ENCODE results near the gene MYH6. TPM values are rescaled to one million over a fixed set of nuclear protein-coding genes. Genes with fewer than 3 reads are reported as not detected.

MYH6 gene
- total RNA-seq, 1 experiment from 2014 or later: not detected

GRCh38 chr14:23352506-23353432 lies 55.3 kb downstream of the MYH6 start, which contains the start of gene SLC22A17:
TSS of gene SLC22A17 (minus strand) at chr14:23352887.
- Histone ChIP-seq H3K9me3 (ENCODE audit: control insufficient read depth, insufficient read depth, low read depth, low read length) (no peaks in the 10 kb centered on the region), H3K27ac (ENCODE audit: low read length) (no peak within 1 kb of the TSS), H3K27me3 (ENCODE audit: control insufficient read depth, insufficient read depth, low read length) (peaks cover 11% of the 10 kb centered on the region), H3K4me3 (ENCODE audit: low read depth in 2 of 2, low read length in 2 of 2) (peak within 1 kb of the TSS; percentile 37 to 47), H3K36me3 (ENCODE audit: control insufficient read depth, insufficient read depth, low read length) (no peaks in the 10 kb centered on the region), H3K4me1 (ENCODE audit: control insufficient read depth, insufficient read depth, low read length) (no peaks in the 10 kb centered on the region)
- intact Hi-C loops (cut with micrococcal nuclease; ENCODE audit: unreplicated experiment): no loop called here
- DNase-seq (ENCODE audit: low read depth, low spot score) (no peak), ATAC-seq (peak; percentile 89)
- in situ Hi-C loops (cut with HindIII; ENCODE audit: low pct_unique_long_range_greater_than_20kb, low sequenced_read_pairs): no loop called here
- POLR2A ChIA-PET: no interaction called here
- no TSS peak for BruUV-seq (replicated peaks)
- TF ChIP-seq TCF7L2 (IDR thresholded peaks at IDR 0.05; ENCODE audit: low read depth, low read length): no peak
- TF ChIP-seq CTCF (IDR thresholded peaks at IDR 0.05): 0 out of 2 replicates have a peak, but pooled peaks have one; percentile 7
- CTCF ChIA-PET: interaction anchor here (0.7 kb wide), 1 partner anchor 11 kb away, joined by 14 read pairs; no protein-coding TSS in a partner anchor

GRCh38 chr14:23351681-23352505 lies 56.2 kb downstream of the MYH6 start:
- no peaks in the 10 kb centered on the region for H3K9me3 ChIP-seq (ENCODE audit: control insufficient read depth, insufficient read depth, low read depth, low read length)
- H3K4me1 ChIP-seq (ENCODE audit: control insufficient read depth, insufficient read depth, low read length): no peaks in the 10 kb centered on the region
- no peaks in the 10 kb centered on the region for H3K36me3 ChIP-seq (ENCODE audit: control insufficient read depth, insufficient read depth, low read length)
- H3K27ac ChIP-seq (ENCODE audit: low read length): no peak overlapping the region
- in situ Hi-C loops (cut with HindIII; ENCODE audit: low pct_unique_long_range_greater_than_20kb, low sequenced_read_pairs) (no loop called here), intact Hi-C loops (cut with micrococcal nuclease; ENCODE audit: unreplicated experiment) (no loop called here)
- BruUV-seq (replicated peaks): no TSS peak
- no peak for TF ChIP-seq SIN3A (IDR thresholded peaks at IDR 0.05; ENCODE audit: borderline replicate concordance, insufficient read depth, low read depth, low read length)
- no peak for TF ChIP-seq REST (IDR thresholded peaks at IDR 0.05; ENCODE audit: insufficient read depth in 1 of 2, low read depth in 2 of 2, low read length in 1 of 2)
- TF ChIP-seq CTCF (IDR thresholded peaks at IDR 0.05): peak; percentile 25; the same call in 1 of the 2 replicates
- no peak for TF ChIP-seq TCF7L2 (IDR thresholded peaks at IDR 0.05; ENCODE audit: low read depth, low read length)
- H3K27me3 ChIP-seq (ENCODE audit: control insufficient read depth, insufficient read depth, low read length): peaks cover 11% of the 10 kb centered on the region
- DNase-seq (ENCODE audit: low read depth, low spot score) (no peak), ATAC-seq (peak; percentile 54)
- ChIA-PET POLR2A (no interaction called here), CTCF (interaction anchor here (0.7 kb wide), 1 partner anchor 12 kb away, joined by 14 read pairs; no protein-coding TSS in a partner anchor)
- H3K4me3 ChIP-seq (ENCODE audit: low read depth in 2 of 2, low read length in 2 of 2): peak overlapping the region; percentile 37 to 47
